H1 (cell line): ENCODE data around the gene SEC24B. TPM values are rescaled to one million over a fixed set of nuclear protein-coding genes. Genes with fewer than 3 reads are reported as not detected.

Experiments used
- CTCF ChIA-PET: fragments of 300-600 bp; sonication (Branson Sonifier 250); formaldehyde crosslinking; loops from one replicate; lab custom pipeline; 2021; ENCODE audit not compliant: partially characterized antibody; lab: Charles Lee
- POLR2A ChIA-PET: fragments of 300-600 bp; sonication (Branson Sonifier 250); formaldehyde crosslinking; loops from one replicate; lab custom pipeline; 2021; ENCODE audit warnings: inconsistent platforms; ENCODE audit not compliant: partially characterized antibody; lab: Charles Lee
- DNase-seq, 2 experiments: peaks; one replicate each; pipeline versions ENCODE4 v3.0.0 to v3.0.0-alpha.2; 2010 to 2022; ENCODE audit warnings: low spot score in 2 of 2, low read depth in 1 of 2, mixed read lengths in 1 of 2
- FAIRE-seq: peaks from 2 replicates; lab custom pipeline; 2011; peaks lifted over from hg19 to GRCh38; lab: Jason Lieb, UNC
- H2AFZ ChIP-seq: 2 replicates; pipeline ENCODE4 v1.8.1; 2012; ENCODE audit warnings: low read length, inconsistent platforms
- H2AK5ac ChIP-seq: 2 replicates; pipeline ENCODE4 v1.6.1; 2013; ENCODE audit warnings: low read depth, low read length
- H2BK120ac ChIP-seq: replicated peaks from 2 replicates; pipeline ENCODE3; 2013; ENCODE audit warnings: low read depth, low read length, inconsistent platforms
- H2BK12ac ChIP-seq: 2 replicates; pipeline ENCODE4 v1.6.1; 2013; ENCODE audit warnings: low read depth, low read length
- H2BK15ac ChIP-seq: 2 replicates; pipeline ENCODE4 v1.6.1; 2013; ENCODE audit warnings: low read length
- H2BK20ac ChIP-seq: 2 replicates; pipeline ENCODE4 v1.6.1; 2013; ENCODE audit warnings: low read length
- H2BK5ac ChIP-seq: 2 replicates; pipeline ENCODE4 v1.6.1; 2013; ENCODE audit warnings: low read depth, low read length
- H3K14ac ChIP-seq: 2 replicates; pipeline ENCODE4 v1.6.1; 2013; ENCODE audit warnings: inconsistent platforms; ENCODE audit not compliant: insufficient read length
- H3K18ac ChIP-seq: 2 replicates; pipeline ENCODE4 v1.6.1; 2013; ENCODE audit warnings: low read length; ENCODE audit errors: extremely low read depth
- H3K23ac ChIP-seq: 2 replicates; pipeline ENCODE4 v1.6.1; 2013; ENCODE audit warnings: inconsistent platforms; ENCODE audit not compliant: insufficient read length
- H3K23me2 ChIP-seq: 2 replicates; pipeline ENCODE4 v1.6.1; 2013; ENCODE audit warnings: low read depth, low read length
- H3K27ac ChIP-seq: 2 replicates; pipeline ENCODE4 v1.6.1; 2011; ENCODE audit warnings: low read depth, low read length, inconsistent platforms
- H3K27me3 ChIP-seq, 4 experiments: replicated peaks in 1 of 4; 1 replicate in 1 of 4; 2 replicates in 3 of 4; pipeline versions ENCODE4 v1.6.1 to v1.8.1; 2011 to 2013; ENCODE audit warnings: low read length in 3 of 4, mild to moderate bottlenecking in 3 of 4, inconsistent platforms in 2 of 4, mixed read lengths in 2 of 4, moderate library complexity in 1 of 4; ENCODE audit not compliant: control insufficient read depth in 3 of 4, insufficient read depth in 3 of 4; ENCODE audit errors: extremely low read depth in 1 of 4
- H3K36me3 ChIP-seq, 4 experiments: 2 replicates each; pipeline versions ENCODE4 v1.6.1 to v1.8.1; 2011 to 2013; ENCODE audit warnings: mild to moderate bottlenecking in 4 of 4, low read length in 3 of 4, moderate library complexity in 2 of 4, control low read depth in 1 of 4, inconsistent platforms in 1 of 4; ENCODE audit not compliant: insufficient read depth in 4 of 4, control insufficient read depth in 2 of 4
- H3K4ac ChIP-seq: replicated peaks from 2 replicates; pipeline ENCODE3; 2013; ENCODE audit warnings: low read length, low read depth, mixed read lengths, inconsistent platforms; ENCODE audit not compliant: insufficient read length
- H3K4me1 ChIP-seq, 4 experiments: replicated peaks in 1 of 4; 1 replicate in 1 of 4; 2 replicates in 3 of 4; pipeline versions ENCODE4 v1.6.1 to v1.8.1; 2011 to 2013; ENCODE audit warnings: low read length in 3 of 4, inconsistent platforms in 2 of 4, mixed read lengths in 1 of 4; ENCODE audit not compliant: insufficient read depth in 4 of 4, control insufficient read depth in 3 of 4
- H3K4me2 ChIP-seq, 2 experiments: 2 replicates each; pipeline versions ENCODE4 v1.6.1 to v1.8.1; 2011 to 2013; ENCODE audit warnings: low read depth in 2 of 2, low read length in 2 of 2, control low read depth in 1 of 2, inconsistent platforms in 1 of 2, mild to moderate bottlenecking in 1 of 2; ENCODE audit not compliant: insufficient read depth in 1 of 2
- H3K4me3 ChIP-seq, 4 experiments: fragments of 200-600, 300-600 bp in 1 of 4; sonication (generic), shearing (Covaris generic), sonication (Bioruptor Twin) in 1 of 4; 2 replicates each; pipeline versions ENCODE4 v1.5.1 to v1.8.1; 2011 to 2016; ENCODE audit warnings: low read length in 4 of 4, low read depth in 3 of 4, control low read depth in 2 of 4, inconsistent platforms in 2 of 4, mild to moderate bottlenecking in 2 of 4, mixed read lengths in 1 of 4, moderate library complexity in 1 of 4; ENCODE audit not compliant: insufficient read depth in 2 of 4; ENCODE audit errors: extremely low read depth in 1 of 4
- H3K56ac ChIP-seq: replicated peaks from 2 replicates; pipeline ENCODE3; 2013; ENCODE audit warnings: low read depth, mild to moderate bottlenecking, mixed read lengths, low read length, inconsistent platforms; ENCODE audit not compliant: insufficient read length
- H3K79me1 ChIP-seq: 2 replicates; pipeline ENCODE4 v1.6.1; 2013; ENCODE audit warnings: low read depth, low read length, control low read depth
- H3K79me2 ChIP-seq, 2 experiments: 2 replicates each; pipeline versions ENCODE4 v1.6.1 to v1.8.1; 2012 to 2013; ENCODE audit warnings: low read length in 2 of 2, mild to moderate bottlenecking in 2 of 2, inconsistent platforms in 1 of 2; ENCODE audit not compliant: insufficient read depth in 2 of 2, control insufficient read depth in 1 of 2
- H3K9ac ChIP-seq, 4 experiments: replicated peaks in 1 of 4; 1 replicate in 1 of 4; 2 replicates in 3 of 4; pipeline versions ENCODE4 v1.6.1 to v1.8.1; 2011 to 2013; ENCODE audit warnings: low read depth in 3 of 4, low read length in 3 of 4, control low read depth in 2 of 4, mild to moderate bottlenecking in 2 of 4, moderate library complexity in 2 of 4, inconsistent platforms in 1 of 4; ENCODE audit errors: extremely low read depth in 1 of 4
- H3K9me3 ChIP-seq, 2 experiments: 2 replicates each; pipeline versions ENCODE4 v1.6.1 to v1.8.1; 2012 to 2013; ENCODE audit warnings: mild to moderate bottlenecking in 2 of 2, moderate library complexity in 2 of 2, control low read depth in 1 of 2, inconsistent platforms in 1 of 2, low read depth in 1 of 2, low read length in 1 of 2, mixed read lengths in 1 of 2; ENCODE audit not compliant: insufficient read depth in 2 of 2
- H4K20me1 ChIP-seq, 2 experiments: replicated peaks in 1 of 2; 2 replicates each; pipeline versions ENCODE3 to v1.8.1; 2011 to 2013; ENCODE audit warnings: inconsistent platforms in 2 of 2, low read length in 2 of 2, mild to moderate bottlenecking in 1 of 2; ENCODE audit not compliant: insufficient read depth in 2 of 2, control insufficient read depth in 1 of 2
- H4K5ac ChIP-seq: 2 replicates; pipeline ENCODE4 v1.6.1; 2013; ENCODE audit warnings: low read length, low read depth, mixed read lengths, inconsistent platforms; ENCODE audit not compliant: insufficient read length
- H4K8ac ChIP-seq: 2 replicates; pipeline ENCODE4 v1.8.0; 2013; ENCODE audit warnings: mild to moderate bottlenecking, moderate library complexity, low read length, inconsistent platforms; ENCODE audit not compliant: insufficient read depth; ENCODE audit errors: extremely low read depth
- H4K91ac ChIP-seq: replicated peaks from 2 replicates; pipeline ENCODE3; 2013; ENCODE audit warnings: low read length, mixed read lengths, inconsistent platforms; ENCODE audit not compliant: insufficient read length
- BRCA1 ChIP-seq: IDR thresholded peaks from 2 replicates; pipeline ENCODE4 v1.6.1; 2012; ENCODE audit warnings: low read depth, low read length, improper control_type of control experiment
- CEBPB ChIP-seq: IDR thresholded peaks from 2 replicates; pipeline ENCODE4 v1.6.1; 2012; ENCODE audit warnings: low read depth, low read length
- EGR1 ChIP-seq: IDR thresholded peaks from 2 replicates; pipeline ENCODE4 v1.6.1; 2011; ENCODE audit warnings: low read depth, low read length, borderline replicate concordance
- GABPA ChIP-seq: IDR thresholded peaks from 2 replicates; pipeline ENCODE4 v1.6.1; 2011; ENCODE audit warnings: mild to moderate bottlenecking, low read length, moderate library complexity, borderline replicate concordance; ENCODE audit not compliant: insufficient read depth
- KDM4A ChIP-seq: IDR thresholded peaks from one replicate; pipeline ENCODE4 v1.7.1; 2012; ENCODE audit warnings: low read depth, mild to moderate bottlenecking, moderate library complexity, low read length, inconsistent platforms; ENCODE audit not compliant: severe bottlenecking
- POLR2AphosphoS5 ChIP-seq: IDR thresholded peaks from 2 replicates; pipeline ENCODE4 v1.6.1; 2011; ENCODE audit warnings: low read depth, low read length
- RFX5 ChIP-seq: IDR thresholded peaks from 2 replicates; pipeline ENCODE4 v1.6.1; 2011; ENCODE audit warnings: low read depth, low read length, improper control_type of control experiment, borderline replicate concordance
- TBP ChIP-seq: IDR thresholded peaks from 2 replicates; pipeline ENCODE4 v1.6.1; 2011; ENCODE audit warnings: low read depth, low read length, improper control_type of control experiment
- TEAD4 ChIP-seq: IDR thresholded peaks from 2 replicates; pipeline ENCODE4 v1.6.1; 2012; ENCODE audit warnings: low read depth, low read length, inconsistent platforms, mixed read lengths
- WGBS, 2 experiments: shearing (Covaris generic) in 1 of 2; methylation state at CpG; one replicate each; pipeline versions ENCODE4 v1.1.6 to v1.1.7; 2013 to 2015; ENCODE audit warnings: low lambda C conversion rate in 2 of 2, mixed read lengths in 2 of 2, inconsistent platforms in 1 of 2, low coverage in 1 of 2, missing lambda C conversion rate in 1 of 2; ENCODE audit not compliant: insufficient replicate concordance in 2 of 2, insufficient coverage in 1 of 2, insufficient read length in 1 of 2; ENCODE audit errors: extremely low coverage in 1 of 2, missing lambda C conversion rate in 1 of 2; 5-methylcytosine and 5-hydroxymethylcytosine counted together
- polyA plus RNA-seq, 7 experiments: library from polyadenylated mRNA; depleted of rRNA in 3 of 7; stranded (reverse) in 5 of 7; unstranded in 2 of 7; fragments of >200 nt in 5 of 7; fragments of 200-250 nt in 2 of 7; gene quantifications; 1 replicate in 5 of 7; 2 replicates in 1 of 7; 4 replicates in 1 of 7; pipeline versions ENCODE4 v1.2.1 to v1.2.3, GENCODE V29; 2011 to 2013; ENCODE audit warnings: missing spikeins in 2 of 7, mixed read lengths in 2 of 7
- total RNA-seq: library from RNA; stranded (reverse); fragmentation: NEBNext Ultra II Directional; extraction: Animal tissue kit (Norgen Biotek cat#: 25700); gene quantifications from 2 replicates; pipeline ENCODE4 v1.2.1, GENCODE V29; 2021

Gene SEC24B
- total and polyA plus RNA-seq, 2 of the 8 experiments (the other 6 are each of a cell fraction or from before 2014, with no cell fraction given), result 25.6 to 30.9 TPM

GRCh38 chr4:109385260-109385659 is 48.4 kb upstream of the SEC24B start:
- Histone ChIP-seq H3K27me3 (no peaks in the 10 kb centered on the region), H2BK120ac (no peak overlapping the region), H3K9me3 (no peaks in the 10 kb centered on the region), H3K4me3 (no peak overlapping the region), H3K18ac (no peak overlapping the region), H4K20me1 (no peaks in the 10 kb centered on the region), H3K14ac (no peak overlapping the region), H2BK20ac (no peak overlapping the region), H3K9ac (no peak overlapping the region), H2BK5ac (no peak overlapping the region), H2BK15ac (peak overlapping the region; percentile 20; the same call in 1 of the 2 replicates), H3K4me1 (peaks cover 1 to 4% (median 3%) of the 10 kb centered on the region in 4 experiments; a peak in 6 of 7 replicates), H3K36me3 (no peaks in the 10 kb centered on the region), H3K79me2 (no peaks in the 10 kb centered on the region), H2BK12ac (no peak overlapping the region), H2AK5ac (no peak overlapping the region), H3K23ac (no peak overlapping the region), H3K23me2 (no peaks in the 10 kb centered on the region), H3K27ac (peak overlapping the region; percentile 16; the same call in 1 of the 2 replicates), H3K4ac (no peak overlapping the region), H3K56ac (no peak overlapping the region), H4K5ac (no peak overlapping the region), H3K79me1 (no peaks in the 10 kb centered on the region), H2AFZ (no peak overlapping the region), H3K4me2 (no peak overlapping the region), H4K8ac (no peak overlapping the region), H4K91ac (peak overlapping the region; percentile 34)
- DNase-seq (no peak), FAIRE-seq (no peak)
- ChIA-PET POLR2A (interaction anchor here (1.5 kb wide), 1 partner anchor 28 kb away, joined by 3 read pairs; no protein-coding TSS in a partner anchor), CTCF (interaction anchor here (0.6 to 1.3 kb wide), 7 partner anchors 10 to 1349 kb away, joined by 3 to 5 read pairs (median 4); no protein-coding TSS in a partner anchor)
- TF ChIP-seq TBP (no peak), BRCA1 (no peak), CEBPB (no peak), RFX5 (no peak), TEAD4 (no peak), EGR1 (no peak), KDM4A (no peak), POLR2AphosphoS5 (no peak), GABPA (no peak)
- 96% methylated on average over 5 of the region's 5 CpGs; no CpG with 5 or more reads in 1 of the 2 experiments for whole genome bisulfite sequencing, 2 experiments
